GM23248 (cell line): Measurements from ENCODE around the gene HOTAIR. TPM values are rescaled to one million over a fixed set of nuclear protein-coding genes. Genes with fewer than 3 reads are reported as not detected.

Experiments used
- DNase-seq: peaks from one replicate; pipeline ENCODE4 v3.0.0-alpha.2; 2015
- H2AFZ ChIP-seq: fragments of 200-600 bp; sonication (generic); 2 replicates; pipeline ENCODE4 v1.6.1; 2016; ENCODE audit warnings: antibody characterized with exemption
- H3F3A ChIP-seq: fragments of 200-600 bp; sonication (generic); 2 replicates; pipeline ENCODE4 v1.6.1; 2016; ENCODE audit warnings: mild to moderate bottlenecking, antibody characterized with exemption, mixed run types; ENCODE audit not compliant: insufficient read depth
- H3K27ac ChIP-seq: fragments of 200-600 bp; sonication (generic); 2 replicates; pipeline ENCODE4 v1.5.1; 2016; ENCODE audit warnings: mild to moderate bottlenecking
- H3K27me3 ChIP-seq: fragments of 200-600 bp; sonication (generic); replicated peaks from 2 replicates; pipeline ENCODE4 v1.6.1; 2016; ENCODE audit warnings: mild to moderate bottlenecking; ENCODE audit not compliant: insufficient read depth
- H3K36me3 ChIP-seq: fragments of 200-600 bp; sonication (generic); 2 replicates; pipeline ENCODE4 v1.6.1; 2016; ENCODE audit warnings: low read depth, mild to moderate bottlenecking
- H3K4me1 ChIP-seq: fragments of 200-600 bp; sonication (generic); 2 replicates; pipeline ENCODE4 v1.6.1; 2016; ENCODE audit warnings: mild to moderate bottlenecking; ENCODE audit not compliant: insufficient read depth
- H3K4me2 ChIP-seq: fragments of 200-600 bp; sonication (generic); one replicate; pipeline ENCODE4 v1.6.1; 2016; ENCODE audit warnings: mild to moderate bottlenecking; ENCODE audit not compliant: unreplicated experiment
- H3K4me3 ChIP-seq: fragments of 200-600 bp; sonication (generic); 2 replicates; pipeline ENCODE4 v1.5.1; 2016; ENCODE audit warnings: mild to moderate bottlenecking
- H3K79me2 ChIP-seq: fragments of 200-600 bp; sonication (generic); 2 replicates; pipeline ENCODE4 v1.6.1; 2016; ENCODE audit warnings: mild to moderate bottlenecking; ENCODE audit not compliant: insufficient read depth
- H3K9ac ChIP-seq: fragments of 200-600 bp; sonication (generic); 2 replicates; pipeline ENCODE4 v1.6.1; 2016; ENCODE audit warnings: mild to moderate bottlenecking
- H3K9me2 ChIP-seq: fragments of 200-600 bp; sonication (generic); 2 replicates; pipeline ENCODE4 v1.6.1; 2016; ENCODE audit warnings: mixed run types, mild to moderate bottlenecking, moderate library complexity; ENCODE audit not compliant: insufficient read depth
- H3K9me3 ChIP-seq: fragments of 200-600 bp; sonication (generic); one replicate; pipeline ENCODE4 v1.6.1; 2017; ENCODE audit warnings: low read depth
- H4K20me1 ChIP-seq: fragments of 200-600 bp; sonication (generic); 2 replicates; pipeline ENCODE4 v1.6.0; 2016; ENCODE audit not compliant: insufficient read depth
- EZH2 ChIP-seq: fragments of 200-600 bp; sonication (generic); IDR thresholded peaks from 2 replicates; pipeline ENCODE4 v1.6.1; 2018; ENCODE audit warnings: antibody characterized with exemption, mild to moderate bottlenecking; ENCODE audit not compliant: insufficient read depth, poor library complexity, severe bottlenecking
- EZH2phosphoT487 ChIP-seq: fragments of 200-600 bp; sonication (generic); IDR thresholded peaks from 2 replicates; pipeline ENCODE4 v1.6.1; 2018; ENCODE audit warnings: antibody characterized with exemption, moderate library complexity, mild to moderate bottlenecking, low read depth; ENCODE audit not compliant: insufficient read depth
- WGBS, 2 experiments: methylation state at CpG; one replicate each; pipeline ENCODE4 v1.1.6; 2015 to 2017; ENCODE audit warnings: low lambda C conversion rate in 2 of 2, low coverage in 1 of 2; ENCODE audit errors: missing lambda C conversion rate in 2 of 2; 5-methylcytosine and 5-hydroxymethylcytosine counted together
- in situ Hi-C: fragments of 300-500 bp; cut with MboI; formaldehyde crosslinking; loops from 2 replicates; pipeline ENCODE4 v1.15.0; 2020
- polyA plus RNA-seq: library from polyadenylated mRNA; unstranded; fragments of >200 nt; fragmentation: Nextera tagmentation; extraction: Ambion mirVana; gene quantifications from 2 replicates; pipeline ENCODE4 v1.2.1, GENCODE V29; 2016
- total RNA-seq: library from RNA; depleted of rRNA; stranded (reverse); fragments of >200 nt; shearing (Covaris generic); gene quantifications from 2 replicates; pipeline ENCODE4 v1.2.3, GENCODE V29; 2014

Gene HOTAIR
- total and polyA plus RNA-seq, 2 experiments from 2014 or later: not detected

GRCh38 chr12:53985692-53985993, 10.9 kb upstream of the HOTAIR start:
- no peaks in the 10 kb centered on the region for H3K9me2 ChIP-seq
- H3K4me3 ChIP-seq: peak overlapping the region; percentile 72; the same call in 1 of the 2 replicates
- no peaks in the 10 kb centered on the region for H3F3A ChIP-seq
- H4K20me1 ChIP-seq: no peaks in the 10 kb centered on the region
- H3K79me2 ChIP-seq: no peaks in the 10 kb centered on the region
- peaks cover 24% of the 10 kb centered on the region for H3K4me1 ChIP-seq
- 4 to 12% methylated on average over 20 to 21 of the region's 21 CpGs for WGBS, 2 experiments
- no peak overlapping the region for H3K9ac ChIP-seq
- TF ChIP-seq EZH2phosphoT487: no peak
- TF ChIP-seq EZH2: peak; percentile 94
- no peak for DNase-seq
- in situ Hi-C loops: no loop called here
- no peaks in the 10 kb centered on the region for H3K9me3 ChIP-seq
- peaks cover 94% of the 10 kb centered on the region for H3K27me3 ChIP-seq
- H3K27ac ChIP-seq: no peak overlapping the region
- peak overlapping the region; percentile 79 for H2AFZ ChIP-seq
- H3K4me2 ChIP-seq: peak overlapping the region; percentile 95
- no peaks in the 10 kb centered on the region for H3K36me3 ChIP-seq

- WGBS, 2 experiments: 4 to 8% methylated on average over 43 to 54 of the region's 55 CpGs
- peak; percentile 98 for DNase-seq
- Histone ChIP-seq H3K4me3 (peak within 1 kb of the TSS; percentile 72), H3K27ac (no peak within 1 kb of the TSS), H3K27me3 (peaks cover 94% of the 10 kb centered on the region), H3K4me1 (peaks cover 19% of the 10 kb centered on the region), H4K20me1 (no peaks in the 10 kb centered on the region), H3K79me2 (no peaks in the 10 kb centered on the region), H3K9ac (no peak within 1 kb of the TSS), H3F3A (no peaks in the 10 kb centered on the region), H3K9me3 (no peaks in the 10 kb centered on the region), H3K36me3 (no peaks in the 10 kb centered on the region), H3K4me2 (peak within 1 kb of the TSS; percentile 95), H2AFZ (peak within 1 kb of the TSS; percentile 79), H3K9me2 (no peaks in the 10 kb centered on the region)
- TF ChIP-seq EZH2phosphoT487: no peak
- TF ChIP-seq EZH2: no peak
- in situ Hi-C loops: no loop called here
Observed at GRCh38 chr12:53984901-53985691, 10.3 kb upstream of the HOTAIR start, which contains the start of gene HOXC10. Gene HOXC10 (plus strand): TSS chr12:53985146. CDS start chr12:53985260, 114 bp downstream.

- 13 to 15% methylated on average over 30 of the region's 30 CpGs for WGBS, 2 experiments
- no peak overlapping the region for H3K27ac ChIP-seq
- peaks cover 94% of the 10 kb centered on the region for H3K27me3 ChIP-seq
- no peak overlapping the region for H3K4me2 ChIP-seq
- no peak overlapping the region for H3K9ac ChIP-seq
- H3K4me3 ChIP-seq: no peak overlapping the region
- H3K4me1 ChIP-seq: peaks cover 17% of the 10 kb centered on the region; the same call in 1 of the 2 replicates
- no peaks in the 10 kb centered on the region for H3K9me2 ChIP-seq
- no peaks in the 10 kb centered on the region for H4K20me1 ChIP-seq
- H3K79me2 ChIP-seq: no peaks in the 10 kb centered on the region
- DNase-seq: no peak
- in situ Hi-C loops: no loop called here
- no peaks in the 10 kb centered on the region for H3K36me3 ChIP-seq
- no peaks in the 10 kb centered on the region for H3F3A ChIP-seq
- H2AFZ ChIP-seq: no peak overlapping the region
- TF ChIP-seq EZH2phosphoT487: no peak; the same call in none of the 2 replicates
- TF ChIP-seq EZH2: peak; percentile 97
- no peaks in the 10 kb centered on the region for H3K9me3 ChIP-seq
Observed at GRCh38 chr12:53983950-53984572, 9.3 kb upstream of the HOTAIR start.

DNA sequence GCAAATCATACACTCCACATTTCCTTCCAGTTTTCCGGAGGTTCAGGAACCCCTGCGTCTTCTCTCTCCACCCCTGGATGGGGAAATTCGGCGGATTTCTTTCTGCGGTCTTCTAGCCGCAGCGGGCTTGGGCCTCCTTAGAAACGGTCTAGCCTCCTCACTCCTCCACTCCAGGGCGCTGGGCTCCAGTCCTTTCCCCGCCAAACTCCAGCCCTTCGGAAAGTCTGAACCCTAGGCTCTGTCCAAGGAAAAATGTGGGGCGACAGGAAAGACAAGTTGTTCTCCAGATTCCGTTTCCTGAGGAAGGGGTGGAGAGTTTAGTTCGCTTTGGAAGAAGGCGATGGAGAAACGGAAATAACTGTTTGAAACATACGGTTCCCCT, 8.8 kb upstream of the HOTAIR start:
- H3K4me3 ChIP-seq: no peak overlapping the region
- no peaks in the 10 kb centered on the region for H3K36me3 ChIP-seq
- no peak overlapping the region for H3K9ac ChIP-seq
- no peak overlapping the region for H3K27ac ChIP-seq
- H3F3A ChIP-seq: no peaks in the 10 kb centered on the region
- no peaks in the 10 kb centered on the region for H3K9me2 ChIP-seq
- H3K27me3 ChIP-seq: peaks cover 94% of the 10 kb centered on the region
- WGBS, 2 experiments: 27 to 28% methylated on average over 17 of the region's 17 CpGs
- peaks cover 17% of the 10 kb centered on the region; the same call in 1 of the 2 replicates for H3K4me1 ChIP-seq
- H3K4me2 ChIP-seq: no peak overlapping the region
- in situ Hi-C loops: no loop called here
- no peaks in the 10 kb centered on the region for H4K20me1 ChIP-seq
- H2AFZ ChIP-seq: no peak overlapping the region
- peak; percentile 91 for TF ChIP-seq EZH2
- peak; percentile 88; the same call in 1 of the 2 replicates for TF ChIP-seq EZH2phosphoT487
- no peak for DNase-seq
- no peaks in the 10 kb centered on the region for H3K79me2 ChIP-seq
- H3K9me3 ChIP-seq: no peaks in the 10 kb centered on the region
